Measurements from ENCODE around the gene COL11A2. TPM values are rescaled to one million over a fixed set of nuclear protein-coding genes. Genes with fewer than 3 reads are reported as not detected.

Gene COL11A2
- total RNA-seq (2022; extraction: Qiagen RNA extraction; ENCODE audit: low read depth) = 0.37 to 1.3 TPM (median 0.90 TPM) in 5 replicates

GRCh38 chr6:33192105-33192646 is at the start of gene COL11A2:
TSS of gene COL11A2 (minus strand) at chr6:33192467. CDS start at chr6:33192240, 227 bp downstream.

GRCh38 chr6:33208091-33208967 is 16.1 kb upstream of the COL11A2 start, which contains the start of gene RING1:
TSS of gene RING1 (plus strand) at chr6:33208500. CDS start at chr6:33208823, 323 bp downstream.

GRCh38 chr6:33204415-33205190 is 12.3 kb upstream of the COL11A2 start, which contains the start of gene HSD17B8:
TSS of gene HSD17B8 (plus strand) at chr6:33204655. CDS start at chr6:33204669, 14 bp downstream.

GRCh38 chr6:33200219-33201146 is 8.2 kb upstream of the COL11A2 start, which contains the start of the genes RXRB and SLC39A7:
TSS of gene RXRB (minus strand) at chr6:33200665. CDS start at chr6:33200476, 189 bp downstream.
TSS of gene SLC39A7 (plus strand) at chr6:33200867. CDS start at chr6:33201246, 379 bp downstream.

Other genes with a start within 250 kb of the COL11A2 start
- 2.7 to 3.1 TPM (median 3.0 TPM) in 5 replicates for gene HLA-DMA, start 239.4 kb downstream of the COL11A2 start, total RNA-seq (2022; extraction: Qiagen RNA extraction; ENCODE audit: low read depth)
- 116 to 154 TPM (median 131 TPM) in 5 replicates for gene BRD2, start 223.9 kb downstream of the COL11A2 start, total RNA-seq (2022; extraction: Qiagen RNA extraction; ENCODE audit: low read depth)
- 0.50 TPM in 1 of 5 replicates, not detected in the others for gene HLA-DOA, start 182.9 kb downstream of the COL11A2 start, total RNA-seq (2022; extraction: Qiagen RNA extraction; ENCODE audit: low read depth)
- 0.33 TPM in 1 of 5 replicates, not detected in the others for gene HLA-DPA1, start 118.8 kb downstream of the COL11A2 start, total RNA-seq (2022; extraction: Qiagen RNA extraction; ENCODE audit: low read depth)
- not detected in 5 replicates for gene HLA-DPB1, start 116.5 kb downstream of the COL11A2 start, total RNA-seq (2022; extraction: Qiagen RNA extraction; ENCODE audit: low read depth)
- 15.5 to 21.7 TPM (median 20.6 TPM) in 5 replicates for gene RXRB, start 8.2 kb upstream of the COL11A2 start, total RNA-seq (2022; extraction: Qiagen RNA extraction; ENCODE audit: low read depth)
- gene SLC39A7, start 8.4 kb upstream of the COL11A2 start, total RNA-seq (2022; extraction: Qiagen RNA extraction; ENCODE audit: low read depth) = 111 to 121 TPM (median 118 TPM) in 5 replicates
- 11.0 to 16.7 TPM (median 15.5 TPM) in 5 replicates for gene HSD17B8, start 12.2 kb upstream of the COL11A2 start, total RNA-seq (2022; extraction: Qiagen RNA extraction; ENCODE audit: low read depth)
- gene RING1, start 16.0 kb upstream of the COL11A2 start, total RNA-seq (2022; extraction: Qiagen RNA extraction; ENCODE audit: low read depth) = 19.8 to 28.2 TPM (median 25.6 TPM) in 5 replicates
- gene VPS52, start 79.4 kb upstream of the COL11A2 start, total RNA-seq (2022; extraction: Qiagen RNA extraction; ENCODE audit: low read depth) = 15.8 to 18.0 TPM (median 16.9 TPM) in 5 replicates
- 2,467 to 2,823 TPM (median 2,760 TPM) in 5 replicates for gene RPS18, start 79.6 kb upstream of the COL11A2 start, total RNA-seq (2022; extraction: Qiagen RNA extraction; ENCODE audit: low read depth)
- gene B3GALT4, start 84.7 kb upstream of the COL11A2 start, total RNA-seq (2022; extraction: Qiagen RNA extraction; ENCODE audit: low read depth) = 0.30 to 0.75 TPM (median 0.53 TPM) in 5 replicates
- 53.2 to 66.0 TPM (median 58.6 TPM) in 5 replicates for gene WDR46, start 96.8 kb upstream of the COL11A2 start, total RNA-seq (2022; extraction: Qiagen RNA extraction; ENCODE audit: low read depth)
- gene PFDN6, start 97.1 kb upstream of the COL11A2 start, total RNA-seq (2022; extraction: Qiagen RNA extraction; ENCODE audit: low read depth) = 102 to 132 TPM (median 118 TPM) in 5 replicates
- 11.0 to 13.8 TPM (median 13.4 TPM) in 5 replicates for gene RGL2, start 106.5 kb upstream of the COL11A2 start, total RNA-seq (2022; extraction: Qiagen RNA extraction; ENCODE audit: low read depth)
- 35.9 to 44.9 TPM (median 39.4 TPM) in 5 replicates for gene TAPBP, start 121.6 kb upstream of the COL11A2 start, total RNA-seq (2022; extraction: Qiagen RNA extraction; ENCODE audit: low read depth)
- gene ZBTB22, start 125.3 kb upstream of the COL11A2 start, total RNA-seq (2022; extraction: Qiagen RNA extraction; ENCODE audit: low read depth) = 2.8 to 4.1 TPM (median 3.2 TPM) in 5 replicates
- gene DAXX, start 130.5 kb upstream of the COL11A2 start, total RNA-seq (2022; extraction: Qiagen RNA extraction; ENCODE audit: low read depth) = 39.9 to 42.5 TPM (median 41.0 TPM) in 5 replicates
- 38.6 to 46.1 TPM (median 44.5 TPM) in 5 replicates for gene KIFC1, start 199.4 kb upstream of the COL11A2 start, total RNA-seq (2022; extraction: Qiagen RNA extraction; ENCODE audit: low read depth)
- gene PHF1, start 218.5 kb upstream of the COL11A2 start, total RNA-seq (2022; extraction: Qiagen RNA extraction; ENCODE audit: low read depth) = 12.7 to 17.4 TPM (median 16.2 TPM) in 5 replicates
- gene CUTA, start 225.6 kb upstream of the COL11A2 start, total RNA-seq (2022; extraction: Qiagen RNA extraction; ENCODE audit: low read depth) = 161 to 229 TPM (median 209 TPM) in 5 replicates
- gene SYNGAP1, start 227.6 kb upstream of the COL11A2 start, total RNA-seq (2022; extraction: Qiagen RNA extraction; ENCODE audit: low read depth) = 3.5 to 7.9 TPM (median 4.8 TPM) in 5 replicates